Osteoblast (primary cell): ENCODE results near the gene L3MBTL3. TPM values are rescaled to one million over a fixed set of nuclear protein-coding genes. Genes with fewer than 3 reads are reported as not detected.

Experiments
- DNase-seq: peaks from one replicate; pipeline ENCODE4 v3.0.0; 2011; ENCODE audit warnings: low spot score, mixed read lengths; ENCODE audit not compliant: insufficient read length; ENCODE audit errors: missing footprints
- H2AFZ ChIP-seq: 2 replicates; pipeline ENCODE4 v1.6.0; 2011; ENCODE audit warnings: mild to moderate bottlenecking, low read length
- H3K27ac ChIP-seq: 2 replicates; pipeline ENCODE4 v1.5.1; 2011; ENCODE audit warnings: mild to moderate bottlenecking, low read depth, low read length, moderate library complexity
- H3K27me3 ChIP-seq: 2 replicates; pipeline ENCODE4 v1.6.0; 2012; ENCODE audit warnings: mild to moderate bottlenecking, control low read depth, inconsistent platforms, low read length, moderate library complexity; ENCODE audit not compliant: insufficient read depth
- H3K36me3 ChIP-seq: 2 replicates; pipeline ENCODE4 v1.5.1; 2011; ENCODE audit warnings: mild to moderate bottlenecking, low read length, control low read depth, moderate library complexity; ENCODE audit not compliant: insufficient read depth
- H3K4me1 ChIP-seq: 2 replicates; pipeline ENCODE4 v1.5.1; 2011; ENCODE audit warnings: mild to moderate bottlenecking, low read length, control low read depth, moderate library complexity; ENCODE audit not compliant: insufficient read depth
- H3K4me2 ChIP-seq: 2 replicates; pipeline ENCODE4 v1.6.0; 2011; ENCODE audit warnings: mild to moderate bottlenecking, low read length; ENCODE audit not compliant: insufficient read depth
- H3K4me3 ChIP-seq: fragments of 200-600 bp; sonication (generic); 3 replicates; pipeline ENCODE4 v1.5.1; 2012; ENCODE audit warnings: mild to moderate bottlenecking, low read length, inconsistent platforms; ENCODE audit not compliant: insufficient read depth
- H3K79me2 ChIP-seq: 2 replicates; pipeline ENCODE4 v1.6.0; 2012; ENCODE audit warnings: mild to moderate bottlenecking, low read length, control low read depth, inconsistent platforms; ENCODE audit not compliant: insufficient read depth
- H3K9me3 ChIP-seq: 2 replicates; pipeline ENCODE4 v1.5.1; 2011; ENCODE audit warnings: low read depth, low read length, control low read depth
- H4K20me1 ChIP-seq: 2 replicates; pipeline ENCODE4 v1.6.0; 2012; ENCODE audit warnings: mild to moderate bottlenecking, low read length, control low read depth; ENCODE audit not compliant: insufficient read depth
- total RNA-seq: library from RNA; depleted of rRNA; stranded (reverse); fragments of >200 nt; gene quantifications from 2 replicates; pipeline ENCODE4 v1.2.3, GENCODE V29; 2012
- TF ChIP-seq, protein P1 (sequence below): IDR thresholded peaks from 2 replicates; pipeline ENCODE4 v1.5.1; 2011; ENCODE audit warnings: mild to moderate bottlenecking, low read depth, low read length, moderate library complexity; ENCODE audit errors: extremely low read depth

Gene L3MBTL3
- total RNA-seq, 1 donor, result 8.7 TPM

- Histone ChIP-seq H3K79me2 (no peaks in the 10 kb centered on the region), H3K4me2 (no peak overlapping the region), H3K27ac (no peak overlapping the region), H2AFZ (no peak overlapping the region), H3K4me1 (peaks cover 10% of the 10 kb centered on the region), H3K36me3 (no peaks in the 10 kb centered on the region), H3K4me3 (no peak overlapping the region), H4K20me1 (peaks cover 5% of the 10 kb centered on the region), H3K9me3 (no peaks in the 10 kb centered on the region), H3K27me3 (no peaks in the 10 kb centered on the region)
- TF ChIP-seq, protein P1, sequence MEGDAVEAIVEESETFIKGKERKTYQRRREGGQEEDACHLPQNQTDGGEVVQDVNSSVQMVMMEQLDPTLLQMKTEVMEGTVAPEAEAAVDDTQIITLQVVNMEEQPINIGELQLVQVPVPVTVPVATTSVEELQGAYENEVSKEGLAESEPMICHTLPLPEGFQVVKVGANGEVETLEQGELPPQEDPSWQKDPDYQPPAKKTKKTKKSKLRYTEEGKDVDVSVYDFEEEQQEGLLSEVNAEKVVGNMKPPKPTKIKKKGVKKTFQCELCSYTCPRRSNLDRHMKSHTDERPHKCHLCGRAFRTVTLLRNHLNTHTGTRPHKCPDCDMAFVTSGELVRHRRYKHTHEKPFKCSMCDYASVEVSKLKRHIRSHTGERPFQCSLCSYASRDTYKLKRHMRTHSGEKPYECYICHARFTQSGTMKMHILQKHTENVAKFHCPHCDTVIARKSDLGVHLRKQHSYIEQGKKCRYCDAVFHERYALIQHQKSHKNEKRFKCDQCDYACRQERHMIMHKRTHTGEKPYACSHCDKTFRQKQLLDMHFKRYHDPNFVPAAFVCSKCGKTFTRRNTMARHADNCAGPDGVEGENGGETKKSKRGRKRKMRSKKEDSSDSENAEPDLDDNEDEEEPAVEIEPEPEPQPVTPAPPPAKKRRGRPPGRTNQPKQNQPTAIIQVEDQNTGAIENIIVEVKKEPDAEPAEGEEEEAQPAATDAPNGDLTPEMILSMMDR, result no peak
- DNase-seq, result no peak
Measured at GRCh38 chr6:130033949-130034348, 15.6 kb downstream of the L3MBTL3 start.

DNA sequence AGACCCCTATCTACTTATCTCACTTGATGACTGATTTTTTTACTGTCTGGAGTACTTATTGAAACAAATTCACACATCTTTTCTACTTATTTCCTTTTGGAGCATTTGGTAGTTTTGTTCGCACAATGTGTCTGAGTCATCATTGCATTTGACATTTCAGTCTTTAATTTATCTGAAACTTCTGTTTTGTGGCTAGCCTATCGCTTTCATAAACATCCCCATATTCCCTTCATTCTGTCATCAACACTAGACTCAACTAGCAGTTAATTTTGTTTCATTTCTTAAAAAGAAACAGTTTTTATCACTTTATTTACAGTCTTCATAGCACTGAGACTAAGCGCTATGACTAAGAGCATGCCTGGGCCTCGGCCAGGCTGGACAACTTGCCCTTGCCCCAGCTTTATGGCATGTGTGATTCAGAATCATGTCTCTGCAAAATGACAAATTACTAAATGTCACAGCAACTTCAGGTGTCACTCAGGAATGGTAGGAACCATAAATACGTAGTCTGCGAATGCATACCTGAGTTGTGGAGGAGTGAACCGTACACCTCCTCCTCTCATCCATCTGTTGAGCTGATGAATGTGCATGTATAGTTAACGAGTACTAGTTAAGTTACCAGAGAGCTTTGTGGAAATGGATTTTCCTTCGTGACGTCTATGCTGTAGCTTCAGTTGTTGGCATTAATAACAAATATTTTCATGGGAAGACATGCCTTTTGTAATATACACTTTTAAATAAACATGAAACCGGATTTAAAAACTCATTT, 16.2 kb downstream of the L3MBTL3 start:
- H3K4me2 ChIP-seq, result no peak overlapping the region
- no peak overlapping the region for H3K4me3 ChIP-seq
- peaks cover 5% of the 10 kb centered on the region for H4K20me1 ChIP-seq
- no peaks in the 10 kb centered on the region for H3K9me3 ChIP-seq
- no peaks in the 10 kb centered on the region for H3K79me2 ChIP-seq
- H3K27me3 ChIP-seq, result no peaks in the 10 kb centered on the region
- peak; percentile 72 for DNase-seq
- H3K4me1 ChIP-seq, result peaks cover 10% of the 10 kb centered on the region
- H3K36me3 ChIP-seq, result no peaks in the 10 kb centered on the region
- no peak overlapping the region for H3K27ac ChIP-seq
- H2AFZ ChIP-seq, result no peak overlapping the region
- TF ChIP-seq, protein P1, result no peak

DNA sequence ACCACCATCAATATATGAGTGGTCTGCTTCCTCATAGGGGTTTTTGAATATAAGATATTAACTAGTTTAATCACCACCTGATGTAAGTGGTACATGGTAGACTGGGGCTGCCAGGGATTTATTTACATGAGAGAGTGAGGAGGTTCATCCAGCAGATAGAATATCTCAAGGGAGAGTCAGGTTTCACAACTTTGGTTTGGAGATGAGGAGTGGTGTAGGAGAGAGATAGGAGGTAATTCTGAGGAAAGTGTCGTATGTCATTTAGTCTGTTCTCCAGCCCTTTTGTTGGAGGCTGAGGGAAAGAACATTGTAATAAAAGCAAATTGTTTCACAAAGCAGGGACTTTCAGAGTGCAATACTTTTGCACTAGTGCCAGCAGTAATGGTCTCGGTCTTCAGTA, 16.8 kb downstream of the L3MBTL3 start:
- TF ChIP-seq, protein P1, result no peak
- H4K20me1 ChIP-seq, result peaks cover 5% of the 10 kb centered on the region
- no peak for DNase-seq

DNA sequence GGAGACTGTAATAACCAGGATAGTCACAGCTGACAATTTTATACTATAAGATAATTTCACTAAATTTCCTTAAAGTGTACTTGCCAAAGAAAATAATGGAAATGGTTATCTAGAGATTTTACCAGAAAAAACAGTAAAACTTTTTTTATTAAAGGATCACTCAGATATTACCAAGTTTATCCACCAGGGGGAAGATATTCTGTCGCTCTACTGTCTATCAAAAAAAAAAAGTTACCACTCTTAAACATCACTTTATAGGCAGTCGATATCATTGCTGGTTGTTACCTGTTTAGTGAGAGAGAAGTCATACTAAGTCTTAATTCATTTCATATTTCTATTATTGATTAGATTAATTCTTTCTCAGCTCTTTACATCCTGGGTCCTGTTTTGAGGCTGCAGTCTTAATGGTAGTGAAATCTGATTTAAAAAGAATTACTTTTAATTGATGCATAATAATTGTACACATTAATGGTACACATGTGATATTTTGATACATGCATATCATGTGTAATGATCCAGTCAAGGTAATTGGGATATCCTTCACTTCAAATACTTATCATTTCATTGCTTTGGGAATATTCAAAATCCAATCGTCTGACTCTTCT, 18.9 kb downstream of the L3MBTL3 start:
- H3K36me3 ChIP-seq, result no peaks in the 10 kb centered on the region
- TF ChIP-seq, protein P1, result peak; percentile 58
- no peaks in the 10 kb centered on the region for H3K27me3 ChIP-seq
- H3K4me3 ChIP-seq, result no peak overlapping the region
- no peak overlapping the region for H3K4me2 ChIP-seq
- peaks cover 10% of the 10 kb centered on the region for H3K4me1 ChIP-seq
- no peaks in the 10 kb centered on the region for H3K79me2 ChIP-seq
- H3K9me3 ChIP-seq, result no peaks in the 10 kb centered on the region
- DNase-seq, result no peak
- H3K27ac ChIP-seq, result no peak overlapping the region
- peaks cover 5% of the 10 kb centered on the region for H4K20me1 ChIP-seq
- H2AFZ ChIP-seq, result no peak overlapping the region

More for the DNA sequence above, 16.8 kb downstream of the L3MBTL3 start:
- H3K27me3 ChIP-seq, result no peaks in the 10 kb centered on the region
- no peak overlapping the region for H3K4me3 ChIP-seq
- no peak overlapping the region for H3K4me2 ChIP-seq
- no peak overlapping the region for H2AFZ ChIP-seq
- H3K9me3 ChIP-seq, result no peaks in the 10 kb centered on the region
- H3K79me2 ChIP-seq, result no peaks in the 10 kb centered on the region
- peaks cover 10% of the 10 kb centered on the region for H3K4me1 ChIP-seq
- no peak overlapping the region for H3K27ac ChIP-seq
- no peaks in the 10 kb centered on the region for H3K36me3 ChIP-seq
